ENCODE data around the gene AUTS2.

- TF ChIP-seq CTCF (IDR thresholded peaks at IDR 0.05) (no peak), POLR2AphosphoS5 (IDR thresholded peaks at IDR 0.05; ENCODE audit: insufficient read depth in 1 of 2, low read depth in 1 of 2) (no peak)
Observed at GRCh38 chr7:69770613-69771012, 172.3 kb downstream of the AUTS2 start.

All from vagina (tissue), 2 donors.